Measurements from ENCODE around the gene APOBEC3F. TPM values are rescaled to one million over a fixed set of nuclear protein-coding genes. Genes with fewer than 3 reads are reported as not detected.
"Not testable (repeated sequence)": the region's sequence is repeated elsewhere in the genome, so short reads cannot be mapped to it uniquely, and the experiment has no call there.

Gene APOBEC3F
- polyA plus RNA-seq, 2 of the 4 experiments (the other 2 are of a cell fraction): 2.9 to 3.3 TPM

DNA sequence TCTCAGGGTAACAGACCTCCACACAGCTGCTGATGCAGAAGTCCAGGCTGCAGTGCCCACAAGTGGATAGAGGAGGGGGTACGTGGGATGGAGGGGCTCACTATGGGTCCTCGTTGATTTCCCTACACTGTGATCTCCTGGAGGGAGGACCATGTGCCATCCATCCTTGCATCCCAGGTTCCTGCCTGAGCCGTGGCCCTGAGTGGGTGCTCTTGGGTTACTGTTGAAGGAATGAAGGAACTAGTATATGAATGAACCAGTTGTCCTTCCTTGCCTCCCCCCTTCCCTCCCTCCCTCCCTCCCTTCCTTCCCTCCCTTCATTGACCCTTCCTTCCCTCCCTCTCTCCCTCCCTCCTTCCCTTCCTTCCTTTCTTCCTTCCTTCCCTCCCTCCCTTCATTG lies 43.1 kb upstream of the APOBEC3F start:
- WGBS (ENCODE audit: missing lambda C conversion rate): 37% methylated on average over 3 of the region's 3 CpGs
- no peaks in the 10 kb centered on the region for H3K4me1 ChIP-seq
- TF ChIP-seq KDM5A (IDR thresholded peaks at IDR 0.05) (no peak), HDAC2 (IDR thresholded peaks at IDR 0.05) (no peak), TFCP2L1 (CRISPR knock-in tag; IDR thresholded peaks at IDR 0.05) (no peak), RAD21 (conservative IDR thresholded peaks at IDR 0.05 in 1 of 2, IDR thresholded peaks at IDR 0.05 in 1 of 2) (no peak), FOXS1 (CRISPR knock-in tag; IDR thresholded peaks at IDR 0.05) (no peak)
- TF ChIP-seq, protein P1, sequence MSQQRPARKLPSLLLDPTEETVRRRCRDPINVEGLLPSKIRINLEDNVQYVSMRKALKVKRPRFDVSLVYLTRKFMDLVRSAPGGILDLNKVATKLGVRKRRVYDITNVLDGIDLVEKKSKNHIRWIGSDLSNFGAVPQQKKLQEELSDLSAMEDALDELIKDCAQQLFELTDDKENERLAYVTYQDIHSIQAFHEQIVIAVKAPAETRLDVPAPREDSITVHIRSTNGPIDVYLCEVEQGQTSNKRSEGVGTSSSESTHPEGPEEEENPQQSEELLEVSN (IDR thresholded peaks at IDR 0.05; ENCODE audit: borderline replicate concordance, low read depth): no peak
- FAIRE-seq (no peak), ATAC-seq (no peak), DNase-seq (ENCODE audit: low read depth in 1 of 2, low spot score in 1 of 2) (no peak)
- H3K4me2 ChIP-seq: no peak overlapping the region
- no peaks in the 10 kb centered on the region for H3K9me3 ChIP-seq
- POLR2A ChIA-PET: no interaction called here
- no peak overlapping the region for H3K27ac ChIP-seq
- CTCF ChIA-PET: interaction anchor here (2.1 kb wide), 1 partner anchor 128 kb away, joined by 10 read pairs; no protein-coding TSS in a partner anchor
- H3K4me3 ChIP-seq: no peak overlapping the region

DNA sequence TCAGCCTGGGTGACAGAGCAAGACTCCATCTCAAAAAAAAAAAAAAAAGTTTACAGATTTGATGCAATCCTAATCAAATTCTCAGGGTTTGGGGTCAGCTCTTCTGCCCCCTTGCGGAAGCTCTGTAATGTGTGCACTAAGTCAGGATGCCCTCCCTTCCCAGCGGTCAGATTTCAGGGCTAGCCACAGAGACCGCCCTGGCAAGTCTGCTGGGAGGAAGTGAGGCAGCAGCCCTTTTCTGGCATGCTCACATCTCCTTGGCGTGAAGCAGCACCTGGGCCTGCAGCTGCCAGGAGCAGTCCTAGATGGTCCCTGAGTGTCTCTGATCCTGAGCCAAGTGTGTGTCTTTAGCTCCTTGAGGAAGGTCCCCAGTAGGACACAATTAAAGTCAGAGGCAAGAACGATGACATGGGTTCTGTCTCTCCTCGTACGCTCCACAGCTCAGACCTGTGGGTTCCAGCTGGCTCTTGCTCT lies 37.5 kb upstream of the APOBEC3F start:
- H3K4me3 ChIP-seq: no peak overlapping the region
- 36% methylated on average over 6 of the region's 7 CpGs for WGBS (ENCODE audit: missing lambda C conversion rate)
- TF ChIP-seq ZSCAN20 (CRISPR knock-in tag; IDR thresholded peaks at IDR 0.05) (no peak), SMC3 (IDR thresholded peaks at IDR 0.05) (peak; percentile 80), EP300 (IDR thresholded peaks at IDR 0.05) (no peak), RAD21 (conservative IDR thresholded peaks at IDR 0.05 in 1 of 2, IDR thresholded peaks at IDR 0.05 in 1 of 2) (peak; percentile 63 to 71), KDM5A (IDR thresholded peaks at IDR 0.05) (no peak), CEBPB (IDR thresholded peaks at IDR 0.05) (peak in 1 of 2 experiments; percentile 59; a peak in 1 of 4 replicates)
- TF ChIP-seq, protein P2, sequence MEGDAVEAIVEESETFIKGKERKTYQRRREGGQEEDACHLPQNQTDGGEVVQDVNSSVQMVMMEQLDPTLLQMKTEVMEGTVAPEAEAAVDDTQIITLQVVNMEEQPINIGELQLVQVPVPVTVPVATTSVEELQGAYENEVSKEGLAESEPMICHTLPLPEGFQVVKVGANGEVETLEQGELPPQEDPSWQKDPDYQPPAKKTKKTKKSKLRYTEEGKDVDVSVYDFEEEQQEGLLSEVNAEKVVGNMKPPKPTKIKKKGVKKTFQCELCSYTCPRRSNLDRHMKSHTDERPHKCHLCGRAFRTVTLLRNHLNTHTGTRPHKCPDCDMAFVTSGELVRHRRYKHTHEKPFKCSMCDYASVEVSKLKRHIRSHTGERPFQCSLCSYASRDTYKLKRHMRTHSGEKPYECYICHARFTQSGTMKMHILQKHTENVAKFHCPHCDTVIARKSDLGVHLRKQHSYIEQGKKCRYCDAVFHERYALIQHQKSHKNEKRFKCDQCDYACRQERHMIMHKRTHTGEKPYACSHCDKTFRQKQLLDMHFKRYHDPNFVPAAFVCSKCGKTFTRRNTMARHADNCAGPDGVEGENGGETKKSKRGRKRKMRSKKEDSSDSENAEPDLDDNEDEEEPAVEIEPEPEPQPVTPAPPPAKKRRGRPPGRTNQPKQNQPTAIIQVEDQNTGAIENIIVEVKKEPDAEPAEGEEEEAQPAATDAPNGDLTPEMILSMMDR (IDR thresholded peaks at IDR 0.05): peak; percentile 64
- ATAC-seq (peak; percentile 95 to 97), DNase-seq (ENCODE audit: low read depth in 1 of 2, low spot score in 1 of 2) (peak; percentile 68 to 74), FAIRE-seq (no peak)
- ChIA-PET CTCF (interaction anchor here (0.6 to 5.9 kb wide), 28 partner anchors 10 to 1035 kb away, joined by 3 to 64 read pairs (median 4); partner anchors contain the start of genes APOBEC3B, CBX6 and SUN2), POLR2A (interaction anchor here (0.5 to 1.3 kb wide), 3 partner anchors 125 to 134 kb away, joined by 3 to 8 read pairs (median 3); partner anchors contain the start of gene CBX6)
- no peaks in the 10 kb centered on the region for H3K9me3 ChIP-seq
- H3K27ac ChIP-seq: peak overlapping the region in 1 of 2 experiments; percentile 29; a peak in 2 of 6 replicates
- no peak overlapping the region; the same call in 2 of the 3 replicates for H3K4me2 ChIP-seq
- peaks cover 3% of the 10 kb centered on the region; the same call in 1 of the 3 replicates for H3K4me1 ChIP-seq

DNA sequence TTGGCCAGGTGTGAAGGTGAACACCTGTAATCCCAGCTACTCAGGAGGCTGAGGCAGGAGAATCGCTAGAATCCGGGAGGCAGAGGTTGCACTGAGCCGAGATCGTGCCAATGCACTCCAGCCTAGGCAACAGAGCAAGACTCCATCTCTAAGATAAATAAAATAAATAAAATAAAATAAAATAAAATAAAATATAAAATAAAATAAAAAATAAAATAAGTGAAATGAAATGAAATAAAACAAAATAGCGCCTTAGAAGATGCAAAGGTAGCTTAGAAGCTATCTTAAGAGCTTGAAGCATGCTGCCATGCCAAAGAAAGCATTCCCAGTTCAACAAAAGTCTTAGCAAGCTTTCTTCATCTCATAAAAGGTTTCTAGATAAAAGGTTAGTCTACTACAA lies 33.5 kb upstream of the APOBEC3F start:
- H3K27ac ChIP-seq: no peak overlapping the region
- FAIRE-seq (no peak), ATAC-seq (no peak), DNase-seq (ENCODE audit: low read depth in 1 of 2, low spot score in 1 of 2) (no peak)
- POLR2A ChIA-PET: no interaction called here
- CTCF ChIA-PET: interaction anchor here (0.8 to 1.4 kb wide), 3 partner anchors 56 to 238 kb away, joined by 3 to 5 read pairs (median 3); no protein-coding TSS in a partner anchor
- peaks cover 3% of the 10 kb centered on the region; the same call in 1 of the 3 replicates for H3K4me1 ChIP-seq
- TF ChIP-seq ZFP36 (IDR thresholded peaks at IDR 0.05; ENCODE audit: borderline replicate concordance, partially characterized antibody): no peak
- no peak for TF ChIP-seq KDM1A (IDR thresholded peaks at IDR 0.05; ENCODE audit: low read depth)
- no peak for TF ChIP-seq ESRRA (IDR thresholded peaks at IDR 0.05; ENCODE audit: borderline replicate concordance, low read length)
- no peak for TF ChIP-seq BHLHE40 (IDR thresholded peaks at IDR 0.05; ENCODE audit: low read depth, low read length)
- TF ChIP-seq EP300 (IDR thresholded peaks at IDR 0.05): no peak
- no peak for TF ChIP-seq NFE2L2 (conservative IDR thresholded peaks at IDR 0.05; ENCODE audit: low read length)
- TF ChIP-seq ZNF302 (CRISPR knock-in tag; IDR thresholded peaks at IDR 0.05): no peak
- no peak for TF ChIP-seq CEBPB (IDR thresholded peaks at IDR 0.05)
- no peak for TF ChIP-seq NR3C1 (IDR thresholded peaks at IDR 0.05)
- no peak for TF ChIP-seq RCOR1 (IDR thresholded peaks at IDR 0.05; ENCODE audit: low read depth, low read length)
- no peak for TF ChIP-seq RAD21 (conservative IDR thresholded peaks at IDR 0.05 in 1 of 2, IDR thresholded peaks at IDR 0.05 in 1 of 2)
- no peak for TF ChIP-seq HDAC2 (IDR thresholded peaks at IDR 0.05)
- TF ChIP-seq TFCP2L1 (CRISPR knock-in tag; IDR thresholded peaks at IDR 0.05): no peak
- TF ChIP-seq, protein P3, sequence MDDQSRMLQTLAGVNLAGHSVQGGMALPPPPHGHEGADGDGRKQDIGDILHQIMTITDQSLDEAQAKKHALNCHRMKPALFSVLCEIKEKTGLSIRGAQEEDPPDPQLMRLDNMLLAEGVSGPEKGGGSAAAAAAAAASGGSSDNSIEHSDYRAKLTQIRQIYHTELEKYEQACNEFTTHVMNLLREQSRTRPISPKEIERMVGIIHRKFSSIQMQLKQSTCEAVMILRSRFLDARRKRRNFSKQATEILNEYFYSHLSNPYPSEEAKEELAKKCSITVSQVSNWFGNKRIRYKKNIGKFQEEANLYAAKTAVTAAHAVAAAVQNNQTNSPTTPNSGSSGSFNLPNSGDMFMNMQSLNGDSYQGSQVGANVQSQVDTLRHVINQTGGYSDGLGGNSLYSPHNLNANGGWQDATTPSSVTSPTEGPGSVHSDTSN (IDR thresholded peaks at IDR 0.05): no peak
- no peak for TF ChIP-seq HOXB13 (CRISPR knock-in tag; IDR thresholded peaks at IDR 0.05; ENCODE audit: low read depth)
- no peak for TF ChIP-seq EHF (CRISPR knock-in tag; IDR thresholded peaks at IDR 0.05)
- TF ChIP-seq, protein P4, sequence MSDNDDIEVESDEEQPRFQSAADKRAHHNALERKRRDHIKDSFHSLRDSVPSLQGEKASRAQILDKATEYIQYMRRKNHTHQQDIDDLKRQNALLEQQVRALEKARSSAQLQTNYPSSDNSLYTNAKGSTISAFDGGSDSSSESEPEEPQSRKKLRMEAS (IDR thresholded peaks at IDR 0.05): no peak
- TF ChIP-seq, protein P5, sequence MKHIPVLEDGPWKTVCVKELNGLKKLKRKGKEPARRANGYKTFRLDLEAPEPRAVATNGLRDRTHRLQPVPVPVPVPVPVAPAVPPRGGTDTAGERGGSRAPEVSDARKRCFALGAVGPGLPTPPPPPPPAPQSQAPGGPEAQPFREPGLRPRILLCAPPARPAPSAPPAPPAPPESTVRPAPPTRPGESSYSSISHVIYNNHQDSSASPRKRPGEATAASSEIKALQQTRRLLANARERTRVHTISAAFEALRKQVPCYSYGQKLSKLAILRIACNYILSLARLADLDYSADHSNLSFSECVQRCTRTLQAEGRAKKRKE (CRISPR knock-in tag; IDR thresholded peaks at IDR 0.05; ENCODE audit: low read depth): no peak
- H3K9me3 ChIP-seq: no peaks in the 10 kb centered on the region
- no peak overlapping the region for H3K4me3 ChIP-seq
- WGBS (ENCODE audit: missing lambda C conversion rate): 90% methylated on average over 5 of the region's 5 CpGs
- no peak overlapping the region for H3K4me2 ChIP-seq

DNA sequence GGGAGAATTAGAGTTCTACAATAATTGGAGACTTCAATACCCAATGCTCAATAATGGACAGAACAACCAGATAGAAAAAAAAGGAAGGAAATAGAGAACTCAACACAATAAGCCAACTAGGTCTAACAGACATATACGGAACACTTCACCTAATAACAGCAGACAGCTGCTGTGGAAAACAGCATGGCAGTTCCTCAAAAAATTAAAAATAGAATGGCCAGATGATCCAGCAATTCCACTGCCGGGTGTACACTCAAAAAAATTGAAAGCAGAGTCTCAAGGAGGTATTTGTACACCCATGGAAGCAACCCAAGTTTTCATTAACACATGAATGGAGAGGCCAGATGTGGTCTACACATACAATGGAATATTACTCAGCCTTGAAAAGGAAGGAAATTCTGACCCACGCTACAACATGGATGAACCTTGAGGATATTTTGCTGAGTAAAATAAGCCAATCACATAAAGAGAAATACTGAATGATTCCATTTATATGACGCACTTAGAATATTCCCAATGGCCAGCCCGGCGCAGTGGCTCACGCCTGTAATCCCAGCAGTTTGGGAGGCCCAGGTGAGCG lies 32.3 kb upstream of the APOBEC3F start:
- H3K9me3 ChIP-seq; ATAC-seq; POLR2A ChIA-PET; H3K27ac ChIP-seq; FAIRE-seq; H3K4me1 ChIP-seq; DNase-seq (ENCODE audit: low read depth in 1 of 2, low spot score in 1 of 2); H3K4me2 ChIP-seq; H3K4me3 ChIP-seq: not testable (repeated sequence)
- 79% methylated on average over 8 of the region's 8 CpGs for WGBS (ENCODE audit: missing lambda C conversion rate)
- CTCF ChIA-PET: interaction anchor here (0.7 kb wide), 1 partner anchor 105 kb away, joined by 3 read pairs; no protein-coding TSS in a partner anchor
